Stimulated activated naive CD8-positive, alpha-beta T cell treated with anti-CD3 and anti-CD28 coated beads, Interleukin-15, amount 100 ng/mL, for 72 hours (primary cell): ENCODE results near the gene TPST1.
"Not testable (repeated sequence)": the region's sequence is repeated elsewhere in the genome, so short reads cannot be mapped to it uniquely, and the experiment has no call there.

Experiments used
- ATAC-seq: fragments of 150-1000 bp; cut with Tn5 transposase; 2 replicates; pipeline ENCODE4 v1.10.0; 2021; ENCODE audit warnings: mild to moderate bottlenecking, moderate library complexity
- DNase-seq, 2 donors: peaks; one replicate each; pipeline ENCODE4 v3.0.0; 2021 to 2022
- H3K27ac Mint-ChIP-seq, 2 donors: one replicate each; pipeline ENCODE4 v1.8.0; 2022; ENCODE audit warnings: mild to moderate bottlenecking in 2 of 2, mixed read lengths in 2 of 2, moderate library complexity in 2 of 2
- H3K27me3 Mint-ChIP-seq: one replicate; pipeline ENCODE4 v1.8.0; 2022; ENCODE audit warnings: mixed read lengths
- H3K4me1 Mint-ChIP-seq: one replicate; pipeline ENCODE4 v1.8.0; 2022; ENCODE audit warnings: mild to moderate bottlenecking, mixed read lengths
- H3K4me3 Mint-ChIP-seq, 2 donors: one replicate each; pipeline ENCODE4 v1.8.0; 2022; ENCODE audit warnings: mild to moderate bottlenecking in 2 of 2, mixed read lengths in 2 of 2, moderate library complexity in 1 of 2
- H3K9me3 Mint-ChIP-seq, 2 donors: one replicate each; pipeline ENCODE4 v1.8.0; 2022; ENCODE audit warnings: mixed read lengths in 2 of 2

Gene TPST1

GRCh38 chr7:66319407-66319979 is 114.4 kb downstream of the TPST1 start:
- DNase-seq, result no peak

DNA sequence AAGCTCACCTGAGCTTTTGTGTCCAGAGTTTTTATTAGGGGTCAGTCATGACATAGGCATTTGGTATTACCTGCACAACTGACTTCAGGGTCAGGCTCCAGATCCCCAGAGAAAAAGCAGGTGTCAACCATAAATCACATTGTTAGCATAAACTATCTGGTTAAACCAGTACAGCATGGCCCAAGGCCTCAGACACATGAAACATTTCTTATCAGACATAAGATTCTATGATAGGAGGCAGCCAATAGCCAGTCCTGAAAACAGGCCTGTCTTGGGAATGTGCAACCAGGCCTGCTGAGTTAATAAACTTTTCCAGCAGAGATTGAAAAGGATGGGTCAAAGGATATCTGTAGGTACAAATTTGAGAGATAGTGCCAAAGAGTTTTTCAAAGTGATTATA is 116.1 kb downstream of the TPST1 start:
- peaks cover 11 to 16% of the 10 kb centered on the region in 2 donors for H3K9me3 Mint-ChIP-seq
- H3K4me3 Mint-ChIP-seq, result no peak overlapping the region
- H3K4me1 Mint-ChIP-seq, result no peaks in the 10 kb centered on the region
- DNase-seq (no peak), ATAC-seq (no peak)
- H3K27me3 Mint-ChIP-seq, result no peaks in the 10 kb centered on the region
- no peak overlapping the region for H3K27ac Mint-ChIP-seq

More at GRCh38 chr7:66319407-66319979, 114.4 kb downstream of the TPST1 start:
- peaks cover 11 to 16% of the 10 kb centered on the region in 2 donors for H3K9me3 Mint-ChIP-seq
- H3K27ac Mint-ChIP-seq, result no peak overlapping the region
- H3K4me3 Mint-ChIP-seq, result no peak overlapping the region
- H3K27me3 Mint-ChIP-seq, result no peaks in the 10 kb centered on the region
- peaks cover 5% of the 10 kb centered on the region for H3K4me1 Mint-ChIP-seq
- no peak for ATAC-seq

DNA sequence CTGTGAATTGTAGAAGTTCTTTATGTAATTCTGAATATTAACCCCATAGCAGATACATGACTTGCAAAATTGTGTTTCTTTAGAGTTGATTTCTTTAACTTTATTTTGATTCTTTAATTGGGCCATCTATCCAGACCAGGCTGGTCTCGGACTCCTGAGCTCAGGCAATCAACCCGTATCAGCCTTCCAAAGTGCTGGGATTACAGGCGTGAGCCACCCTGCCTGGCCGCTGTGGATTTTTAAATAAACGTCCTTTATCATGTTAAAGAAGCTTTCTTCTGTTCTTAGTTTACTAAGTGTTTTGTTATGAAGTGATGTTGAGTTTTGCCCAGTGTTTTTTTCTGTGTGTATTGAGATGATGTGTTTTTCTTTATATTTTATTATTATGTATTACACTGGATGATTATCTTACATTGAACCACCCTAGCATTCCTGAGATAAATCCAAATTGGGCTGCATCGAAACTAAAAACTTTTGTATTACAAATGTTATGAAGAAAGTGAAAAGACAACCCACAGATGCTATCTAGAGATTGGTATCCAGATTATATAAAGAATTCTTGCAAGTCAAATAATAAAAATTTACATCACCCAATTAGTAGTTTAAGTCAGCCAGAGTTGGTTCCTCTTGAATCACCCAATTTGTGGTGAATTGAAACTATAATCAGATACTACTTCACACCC is 118.1 kb downstream of the TPST1 start:
- H3K4me3 Mint-ChIP-seq, result no peak overlapping the region
- no peaks in the 10 kb centered on the region for H3K27me3 Mint-ChIP-seq
- ATAC-seq, result no peak
- no peak for DNase-seq
- H3K9me3 Mint-ChIP-seq, result peaks cover 11 to 16% of the 10 kb centered on the region in 2 donors
- no peak overlapping the region for H3K27ac Mint-ChIP-seq
- no peaks in the 10 kb centered on the region for H3K4me1 Mint-ChIP-seq

GRCh38 chr7:66324985-66325384 is 119.9 kb downstream of the TPST1 start:
- not testable (repeated sequence) for H3K27ac Mint-ChIP-seq, H3K4me3 Mint-ChIP-seq, ATAC-seq, H3K27me3 Mint-ChIP-seq, DNase-seq, H3K4me1 Mint-ChIP-seq
- H3K9me3 Mint-ChIP-seq, result peaks cover 11 to 12% of the 10 kb centered on the region in 2 donors

- ATAC-seq (no peak), DNase-seq (no peak)
- Mint-ChIP-seq H3K4me3 (no peak overlapping the region), H3K27ac (peak overlapping the region in 1 of 2 donors; percentile 25), H3K4me1 (no peaks in the 10 kb centered on the region), H3K9me3 (peaks cover 9 to 10% of the 10 kb centered on the region in 2 donors), H3K27me3 (no peaks in the 10 kb centered on the region)
Measured at GRCh38 chr7:66326501-66327215, 121.5 kb downstream of the TPST1 start.

- DNase-seq, result no peak
- no peaks in the 10 kb centered on the region for H3K27me3 Mint-ChIP-seq
- no peak overlapping the region for H3K4me3 Mint-ChIP-seq
- ATAC-seq, result no peak
- H3K27ac Mint-ChIP-seq, result no peak overlapping the region
- no peaks in the 10 kb centered on the region for H3K4me1 Mint-ChIP-seq
- peaks cover 0 to under 1% of the 10 kb centered on the region in 2 donors for H3K9me3 Mint-ChIP-seq
Measured at GRCh38 chr7:66330961-66331360, 125.8 kb downstream of the TPST1 start.

- no peak overlapping the region for H3K27ac Mint-ChIP-seq
Measured at GRCh38 chr7:66331883-66332282, 126.7 kb downstream of the TPST1 start.

GRCh38 chr7:66333443-66333842 is 128.3 kb downstream of the TPST1 start:
- H3K9me3 Mint-ChIP-seq, result peaks cover 17 to 19% of the 10 kb centered on the region in 2 donors
- H3K27me3 Mint-ChIP-seq, result no peaks in the 10 kb centered on the region
- no peak overlapping the region for H3K4me3 Mint-ChIP-seq
- H3K4me1 Mint-ChIP-seq, result no peaks in the 10 kb centered on the region
- no peak overlapping the region for H3K27ac Mint-ChIP-seq
- DNase-seq (no peak), ATAC-seq (no peak)

More at GRCh38 chr7:66331883-66332282, 126.7 kb downstream of the TPST1 start:
- Mint-ChIP-seq H3K4me3 (no peak overlapping the region), H3K27me3 (no peaks in the 10 kb centered on the region), H3K4me1 (no peaks in the 10 kb centered on the region), H3K9me3 (peaks cover 6 to 10% of the 10 kb centered on the region in 2 donors)
- DNase-seq (no peak), ATAC-seq (no peak)

DNA sequence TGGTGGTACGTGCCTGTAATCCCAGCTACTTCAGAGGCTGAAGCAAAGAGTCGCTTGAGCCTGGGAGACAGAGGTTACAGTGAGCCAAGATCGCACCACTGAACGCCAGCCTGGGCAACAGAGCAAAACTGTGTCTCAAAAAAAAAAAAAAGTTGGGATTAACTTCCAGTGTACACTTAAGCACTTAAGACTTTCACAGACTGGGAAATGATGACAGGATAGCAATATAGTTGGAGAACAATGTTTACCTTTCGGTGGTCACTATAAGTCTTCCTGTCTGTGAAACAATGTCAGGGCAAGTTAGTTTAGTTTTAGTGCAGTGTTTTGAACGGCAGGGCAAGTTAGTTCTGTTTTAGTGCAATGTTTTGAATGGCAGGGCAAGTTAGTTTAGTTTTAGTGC is 130.2 kb downstream of the TPST1 start:
- DNase-seq (no peak), ATAC-seq (no peak)
- Mint-ChIP-seq H3K9me3 (peaks cover 21 to 31% of the 10 kb centered on the region in 2 donors), H3K4me3 (no peak overlapping the region), H3K4me1 (no peaks in the 10 kb centered on the region), H3K27me3 (no peaks in the 10 kb centered on the region), H3K27ac (no peak overlapping the region)

DNA sequence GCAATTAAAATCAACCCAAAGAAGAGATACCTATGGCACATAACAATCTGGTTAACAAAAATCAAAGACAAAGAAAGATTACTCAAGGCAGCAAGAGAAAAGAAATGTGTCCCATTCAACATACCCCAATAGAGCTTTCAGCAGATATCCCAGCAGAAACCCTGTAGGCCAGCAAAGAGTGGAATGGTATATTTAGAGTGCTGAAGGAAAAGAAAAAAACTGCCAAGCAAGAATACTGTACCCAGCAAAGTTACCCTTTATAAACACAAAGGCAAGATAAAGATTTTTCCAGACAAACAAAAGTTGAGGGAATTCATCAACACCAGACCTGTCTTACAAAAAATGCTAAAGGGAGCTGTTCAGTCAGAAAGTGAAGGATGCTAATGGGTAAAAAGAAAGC is 131.6 kb downstream of the TPST1 start:
- no peak overlapping the region for H3K27ac Mint-ChIP-seq
- no peaks in the 10 kb centered on the region for H3K27me3 Mint-ChIP-seq
- no peak for ATAC-seq
- DNase-seq, result no peak
- H3K4me3 Mint-ChIP-seq, result no peak overlapping the region
- no peaks in the 10 kb centered on the region for H3K4me1 Mint-ChIP-seq
- H3K9me3 Mint-ChIP-seq, result peaks cover 26 to 36% of the 10 kb centered on the region in 2 donors

DNA sequence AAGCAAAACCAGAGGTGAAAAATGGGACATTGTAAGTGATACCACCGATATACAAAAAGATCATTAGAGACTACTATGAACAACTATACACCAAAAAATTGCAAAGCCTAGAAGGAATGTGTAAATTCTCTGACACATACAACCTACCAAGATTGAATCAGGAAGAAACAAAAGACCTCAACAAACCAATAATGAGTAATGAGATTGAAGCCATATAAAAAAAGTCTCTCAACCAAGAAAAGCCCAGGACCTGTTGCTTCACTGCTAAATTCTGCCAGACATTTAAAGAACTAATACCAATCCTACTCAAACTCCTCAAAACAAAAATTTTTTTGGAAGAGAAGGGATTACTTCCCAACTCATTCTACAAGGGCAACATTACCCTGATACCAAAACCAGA is 134.0 kb downstream of the TPST1 start:
- Mint-ChIP-seq H3K27me3 (no peaks in the 10 kb centered on the region), H3K9me3 (peaks cover 28 to 44% of the 10 kb centered on the region in 2 donors), H3K4me1 (no peaks in the 10 kb centered on the region), H3K27ac (no peak overlapping the region), H3K4me3 (no peak overlapping the region)
- DNase-seq (no peak), ATAC-seq (no peak)

GRCh38 chr7:66344166-66344565 is 139.0 kb downstream of the TPST1 start:
- Mint-ChIP-seq H3K27me3 (no peaks in the 10 kb centered on the region), H3K27ac (no peak overlapping the region), H3K4me3 (no peak overlapping the region), H3K4me1 (peaks cover 4% of the 10 kb centered on the region), H3K9me3 (peaks cover 10 to 20% of the 10 kb centered on the region in 2 donors)
- ATAC-seq (no peak), DNase-seq (no peak)

DNA sequence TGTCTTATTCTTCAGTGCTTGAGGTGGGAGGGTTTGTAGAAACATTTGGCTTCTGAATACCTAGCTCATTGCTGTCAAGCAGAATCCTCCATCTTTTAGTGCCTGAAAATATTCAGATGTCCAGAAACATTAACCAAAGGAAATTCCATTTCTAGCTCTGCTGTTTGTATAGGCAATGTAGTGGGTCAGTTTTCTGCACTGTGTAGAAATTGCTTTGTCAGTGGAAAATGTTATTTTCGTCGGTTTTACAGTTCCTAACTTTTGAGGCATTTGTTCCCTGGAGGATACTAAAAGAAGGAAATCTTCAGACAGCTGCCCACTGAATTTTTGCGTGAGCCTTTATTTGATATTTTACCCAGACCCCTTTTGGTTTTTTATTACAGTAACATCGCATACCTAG is 143.4 kb downstream of the TPST1 start:
- ATAC-seq (no peak), DNase-seq (no peak)
- no peaks in the 10 kb centered on the region for H3K27me3 Mint-ChIP-seq
- H3K4me3 Mint-ChIP-seq, result no peak overlapping the region
- H3K9me3 Mint-ChIP-seq, result no peaks in the 10 kb centered on the region
- H3K27ac Mint-ChIP-seq, result no peak overlapping the region
- peaks cover 4% of the 10 kb centered on the region for H3K4me1 Mint-ChIP-seq

DNA sequence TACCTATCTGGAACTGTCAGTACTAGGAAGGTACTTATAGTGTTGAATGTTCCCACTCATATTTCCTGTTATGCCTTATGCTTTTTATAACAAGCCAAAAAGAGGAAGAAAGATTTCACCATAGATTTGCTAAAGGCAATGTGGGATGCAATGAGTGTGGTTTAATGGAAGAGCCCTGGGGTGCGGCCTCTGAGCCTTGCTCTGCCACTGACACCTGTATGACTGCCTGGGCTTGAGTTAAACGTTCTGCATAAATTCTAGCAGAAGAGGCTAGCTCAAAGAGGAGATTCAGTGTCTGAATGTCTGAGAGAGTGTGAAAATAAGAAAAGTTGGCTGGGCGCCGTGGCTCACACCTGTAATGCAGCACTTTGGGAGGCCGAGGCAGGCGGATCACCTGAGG is 143.8 kb downstream of the TPST1 start:
- Mint-ChIP-seq H3K9me3 (no peaks in the 10 kb centered on the region), H3K4me1 (peaks cover 4% of the 10 kb centered on the region), H3K27ac (no peak overlapping the region), H3K27me3 (no peaks in the 10 kb centered on the region), H3K4me3 (no peak overlapping the region)
- no peak for ATAC-seq
- no peak for DNase-seq

DNA sequence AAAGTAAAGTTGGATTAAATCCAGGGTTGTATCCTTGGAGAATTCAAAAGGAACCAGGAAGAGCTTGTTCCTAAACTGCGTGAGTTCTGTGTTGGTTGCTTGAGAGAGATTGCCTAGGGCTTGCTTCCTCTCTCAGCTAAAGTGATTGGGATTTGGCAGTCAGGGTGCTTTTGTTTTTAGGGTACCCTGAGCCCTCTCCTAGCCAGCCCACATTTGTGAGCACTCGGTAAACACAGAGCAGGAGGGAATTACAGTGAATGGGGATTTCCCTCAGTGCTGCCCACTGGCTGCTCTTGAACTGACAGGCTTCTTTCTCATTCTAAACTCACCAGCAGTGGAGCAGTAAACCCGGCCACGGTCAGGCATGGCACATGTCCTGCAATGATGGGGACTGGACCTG is 146.9 kb downstream of the TPST1 start:
- Mint-ChIP-seq H3K27ac (no peak overlapping the region), H3K4me1 (peaks cover 4% of the 10 kb centered on the region), H3K9me3 (no peaks in the 10 kb centered on the region), H3K4me3 (no peak overlapping the region), H3K27me3 (no peaks in the 10 kb centered on the region)
- DNase-seq, result no peak
- ATAC-seq, result no peak

- DNase-seq, result no peak
- peak overlapping the region in 1 of 2 donors; percentile 46 for H3K27ac Mint-ChIP-seq
- ATAC-seq, result no peak
- H3K4me3 Mint-ChIP-seq, result no peak overlapping the region
- H3K9me3 Mint-ChIP-seq, result no peaks in the 10 kb centered on the region
- H3K4me1 Mint-ChIP-seq, result peaks cover 4% of the 10 kb centered on the region
- no peaks in the 10 kb centered on the region for H3K27me3 Mint-ChIP-seq
Measured at GRCh38 chr7:66353547-66353946, 148.4 kb downstream of the TPST1 start.
